HepG2 (cell line): ENCODE data around the gene TRIM10. TPM values are rescaled to one million over a fixed set of nuclear protein-coding genes. Genes with fewer than 3 reads are reported as not detected.

Experiments
- ELF3 ChIP-seq: IDR thresholded peaks from 2 replicates; pipeline ENCODE4 v1.6.1; 2016; ENCODE audit warnings: missing genetic modification reagents, missing compliant biosample characterization
- MYNN ChIP-seq: sonication (generic); formaldehyde crosslinking; IDR thresholded peaks from 2 replicates; pipeline ENCODE4 v1.4.0; 2020; ENCODE audit warnings: mild to moderate bottlenecking, low read depth, missing genetic modification reagents
- NR2F2 ChIP-seq: IDR thresholded peaks from 2 replicates; pipeline ENCODE4 v1.6.1; 2012; ENCODE audit warnings: low read depth, inconsistent platforms, borderline replicate concordance
- NRL ChIP-seq: sonication (generic); formaldehyde crosslinking; IDR thresholded peaks from 2 replicates; pipeline ENCODE4 v1.5.0; 2020; ENCODE audit warnings: missing genetic modification reagents, mild to moderate bottlenecking, moderate library complexity, borderline replicate concordance
- POLR2AphosphoS2 ChIP-seq: IDR thresholded peaks from 2 replicates; pipeline ENCODE4 v1.6.1; 2011; ENCODE audit warnings: low read depth, low read length, improper control_type of control experiment
- SUZ12 ChIP-seq: fragments of 150-350 bp; IDR thresholded peaks from 2 replicates; pipeline ENCODE4 v1.6.1; 2014; ENCODE audit warnings: low read depth, low read length
- TBX2 ChIP-seq: sonication (generic); formaldehyde crosslinking; IDR thresholded peaks from 2 replicates; pipeline ENCODE4 v1.5.0; 2020; ENCODE audit warnings: missing genetic modification reagents, mild to moderate bottlenecking, borderline replicate concordance
- ZBTB38 ChIP-seq: sonication (generic); formaldehyde crosslinking; IDR thresholded peaks from 2 replicates; pipeline ENCODE4 v1.5.1; 2020; ENCODE audit warnings: mild to moderate bottlenecking, missing genetic modification reagents
- ZEB1 ChIP-seq: IDR thresholded peaks from 2 replicates; pipeline ENCODE4 v1.6.1; 2012; ENCODE audit warnings: mild to moderate bottlenecking, low read depth, inconsistent platforms; ENCODE audit not compliant: insufficient replicate concordance
- ZMYM2 ChIP-seq: sonication (generic); formaldehyde crosslinking; IDR thresholded peaks from 2 replicates; pipeline ENCODE4 v1.8.0; 2022; ENCODE audit warnings: mild to moderate bottlenecking, missing genetic modification reagents
- ZNF121 ChIP-seq: sonication (generic); formaldehyde crosslinking; IDR thresholded peaks from 2 replicates; pipeline ENCODE4 v1.5.0; 2020; ENCODE audit warnings: mild to moderate bottlenecking, missing genetic modification reagents
- ZNF251 ChIP-seq: sonication (generic); formaldehyde crosslinking; IDR thresholded peaks from 2 replicates; pipeline ENCODE4 v1.9.0; 2021; ENCODE audit warnings: mild to moderate bottlenecking, missing genetic modification reagents
- polyA plus RNA-seq, 8 experiments: library from polyadenylated mRNA; depleted of rRNA in 3 of 8; stranded (reverse) in 7 of 8; unstranded in 1 of 8; fragments of >200 nt; fragmentation: Illumina TruSeq in 4 of 8; extraction: Trizol in 4 of 8; gene quantifications; 2 replicates each; pipeline versions ENCODE4 v1.2.1 to v1.2.3, GENCODE V29; 2011 to 2016; ENCODE audit warnings: low read depth in 4 of 8, missing spikeins in 1 of 8, mixed read lengths in 1 of 8; ENCODE audit not compliant: insufficient read depth in 1 of 8
- total RNA-seq, 5 experiments: library from RNA; depleted of rRNA; stranded (reverse); fragments of >200 nt; fragmentation: Illumina TruSeq; extraction: Trizol; gene quantifications; 2 replicates each; pipeline ENCODE4 v1.2.3, GENCODE V29; 2016; ENCODE audit warnings: low read depth in 1 of 5
- TF ChIP-seq, protein P1 (sequence below): sonication (generic); formaldehyde crosslinking; IDR thresholded peaks from 2 replicates; pipeline ENCODE4 v1.4.0; 2020; ENCODE audit warnings: missing genetic modification reagents, borderline replicate concordance
- TF ChIP-seq, protein P2 (sequence below): sonication (generic); formaldehyde crosslinking; IDR thresholded peaks from 2 replicates; pipeline ENCODE4 v1.8.1; 2022; ENCODE audit warnings: mild to moderate bottlenecking, missing genetic modification reagents
- TF ChIP-seq, protein P3 (sequence below): sonication (generic); formaldehyde crosslinking; IDR thresholded peaks from 2 replicates; pipeline ENCODE4 v1.9.0; 2021; ENCODE audit warnings: missing genetic modification reagents, borderline replicate concordance
- TF ChIP-seq, protein P4 (sequence below): sonication (generic); formaldehyde crosslinking; IDR thresholded peaks from 2 replicates; pipeline ENCODE4 v1.4.0; 2020; ENCODE audit warnings: missing genetic modification reagents
- TF ChIP-seq, protein P5 (sequence below): sonication (generic); formaldehyde crosslinking; IDR thresholded peaks from 2 replicates; pipeline ENCODE4 v1.5.0; 2020; ENCODE audit warnings: missing genetic modification reagents

The TRIM10 gene
- total and polyA plus RNA-seq, 2 of the 13 experiments (the other 11 are each of a cell fraction or from before 2014, with no cell fraction given): 4.1 to 6.8 TPM

DNA sequence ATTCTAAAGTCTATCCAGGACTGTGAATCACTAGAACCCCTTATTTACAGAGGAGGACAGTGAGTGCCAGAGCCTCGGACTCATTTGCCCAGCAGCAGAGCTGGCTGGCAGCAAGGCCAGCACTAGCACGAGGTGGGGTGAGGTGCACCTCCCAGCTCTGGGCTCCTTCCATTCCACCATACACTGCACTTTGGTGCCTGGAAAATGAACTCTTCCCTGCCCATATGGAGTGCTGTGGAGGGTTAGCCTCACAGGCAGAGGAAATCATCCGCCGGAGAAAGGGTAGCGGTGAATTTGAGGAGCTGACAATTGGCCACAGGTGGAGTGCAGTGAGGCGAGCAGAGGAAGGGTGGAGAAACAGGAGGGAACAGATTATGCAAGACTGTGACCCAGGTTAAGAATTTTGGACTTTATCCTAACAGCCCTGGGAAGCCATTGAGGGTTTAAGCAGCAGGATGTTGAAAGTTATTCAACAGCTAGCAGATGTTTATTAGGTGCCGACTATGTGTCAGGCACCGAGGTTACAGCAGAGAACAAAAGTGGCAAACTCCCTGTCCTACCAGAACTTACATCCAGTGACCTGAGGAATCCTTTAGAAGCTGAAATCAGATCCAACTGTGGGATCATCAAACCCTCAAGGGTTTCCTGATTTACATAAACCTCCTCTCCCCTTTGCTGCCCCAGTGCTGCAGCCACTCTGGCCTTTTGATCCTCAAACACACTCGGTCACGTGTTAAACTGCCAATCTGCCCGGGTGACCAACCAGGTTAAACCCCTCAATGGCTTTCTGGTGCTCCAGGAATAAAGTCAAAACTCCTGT lies 46.0 kb upstream of the TRIM10 start (continued):
- TF ChIP-seq NR2F2: peak; percentile 84
- peak; percentile 63; the same call in 1 of the 2 replicates for TF ChIP-seq ELF3 (CRISPR knock-in tag)
- TF ChIP-seq MYNN (CRISPR knock-in tag): 0 out of 2 replicates have a peak, but pooled peaks have one; percentile 51
- no peak for TF ChIP-seq NRL (CRISPR knock-in tag)
- TF ChIP-seq POLR2AphosphoS2: no peak
- TF ChIP-seq, protein P1, sequence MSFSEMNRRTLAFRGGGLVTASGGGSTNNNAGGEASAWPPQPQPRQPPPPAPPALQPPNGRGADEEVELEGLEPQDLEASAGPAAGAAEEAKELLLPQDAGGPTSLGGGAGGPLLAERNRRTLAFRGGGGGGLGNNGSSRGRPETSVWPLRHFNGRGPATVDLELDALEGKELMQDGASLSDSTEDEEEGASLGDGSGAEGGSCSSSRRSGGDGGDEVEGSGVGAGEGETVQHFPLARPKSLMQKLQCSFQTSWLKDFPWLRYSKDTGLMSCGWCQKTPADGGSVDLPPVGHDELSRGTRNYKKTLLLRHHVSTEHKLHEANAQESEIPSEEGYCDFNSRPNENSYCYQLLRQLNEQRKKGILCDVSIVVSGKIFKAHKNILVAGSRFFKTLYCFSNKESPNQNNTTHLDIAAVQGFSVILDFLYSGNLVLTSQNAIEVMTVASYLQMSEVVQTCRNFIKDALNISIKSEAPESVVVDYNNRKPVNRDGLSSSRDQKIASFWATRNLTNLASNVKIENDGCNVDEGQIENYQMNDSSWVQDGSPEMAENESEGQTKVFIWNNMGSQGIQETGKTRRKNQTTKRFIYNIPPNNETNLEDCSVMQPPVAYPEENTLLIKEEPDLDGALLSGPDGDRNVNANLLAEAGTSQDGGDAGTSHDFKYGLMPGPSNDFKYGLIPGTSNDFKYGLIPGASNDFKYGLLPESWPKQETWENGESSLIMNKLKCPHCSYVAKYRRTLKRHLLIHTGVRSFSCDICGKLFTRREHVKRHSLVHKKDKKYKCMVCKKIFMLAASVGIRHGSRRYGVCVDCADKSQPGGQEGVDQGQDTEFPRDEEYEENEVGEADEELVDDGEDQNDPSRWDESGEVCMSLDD (CRISPR knock-in tag): peak; percentile 26; the same call in 1 of the 2 replicates
- TF ChIP-seq, protein P2, sequence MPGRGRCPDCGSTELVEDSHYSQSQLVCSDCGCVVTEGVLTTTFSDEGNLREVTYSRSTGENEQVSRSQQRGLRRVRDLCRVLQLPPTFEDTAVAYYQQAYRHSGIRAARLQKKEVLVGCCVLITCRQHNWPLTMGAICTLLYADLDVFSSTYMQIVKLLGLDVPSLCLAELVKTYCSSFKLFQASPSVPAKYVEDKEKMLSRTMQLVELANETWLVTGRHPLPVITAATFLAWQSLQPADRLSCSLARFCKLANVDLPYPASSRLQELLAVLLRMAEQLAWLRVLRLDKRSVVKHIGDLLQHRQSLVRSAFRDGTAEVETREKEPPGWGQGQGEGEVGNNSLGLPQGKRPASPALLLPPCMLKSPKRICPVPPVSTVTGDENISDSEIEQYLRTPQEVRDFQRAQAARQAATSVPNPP (CRISPR knock-in tag): peak; percentile 87; the same call in 1 of the 2 replicates
- peak; percentile 92 for TF ChIP-seq TBX2 (CRISPR knock-in tag)
- TF ChIP-seq, protein P3, sequence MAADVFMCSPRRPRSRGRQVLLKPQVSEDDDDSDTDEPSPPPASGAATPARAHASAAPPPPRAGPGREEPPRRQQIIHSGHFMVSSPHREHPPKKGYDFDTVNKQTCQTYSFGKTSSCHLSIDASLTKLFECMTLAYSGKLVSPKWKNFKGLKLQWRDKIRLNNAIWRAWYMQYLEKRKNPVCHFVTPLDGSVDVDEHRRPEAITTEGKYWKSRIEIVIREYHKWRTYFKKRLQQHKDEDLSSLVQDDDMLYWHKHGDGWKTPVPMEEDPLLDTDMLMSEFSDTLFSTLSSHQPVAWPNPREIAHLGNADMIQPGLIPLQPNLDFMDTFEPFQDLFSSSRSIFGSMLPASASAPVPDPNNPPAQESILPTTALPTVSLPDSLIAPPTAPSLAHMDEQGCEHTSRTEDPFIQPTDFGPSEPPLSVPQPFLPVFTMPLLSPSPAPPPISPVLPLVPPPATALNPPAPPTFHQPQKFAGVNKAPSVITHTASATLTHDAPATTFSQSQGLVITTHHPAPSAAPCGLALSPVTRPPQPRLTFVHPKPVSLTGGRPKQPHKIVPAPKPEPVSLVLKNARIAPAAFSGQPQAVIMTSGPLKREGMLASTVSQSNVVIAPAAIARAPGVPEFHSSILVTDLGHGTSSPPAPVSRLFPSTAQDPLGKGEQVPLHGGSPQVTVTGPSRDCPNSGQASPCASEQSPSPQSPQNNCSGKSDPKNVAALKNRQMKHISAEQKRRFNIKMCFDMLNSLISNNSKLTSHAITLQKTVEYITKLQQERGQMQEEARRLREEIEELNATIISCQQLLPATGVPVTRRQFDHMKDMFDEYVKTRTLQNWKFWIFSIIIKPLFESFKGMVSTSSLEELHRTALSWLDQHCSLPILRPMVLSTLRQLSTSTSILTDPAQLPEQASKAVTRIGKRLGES: no peak
- TF ChIP-seq, protein P4, sequence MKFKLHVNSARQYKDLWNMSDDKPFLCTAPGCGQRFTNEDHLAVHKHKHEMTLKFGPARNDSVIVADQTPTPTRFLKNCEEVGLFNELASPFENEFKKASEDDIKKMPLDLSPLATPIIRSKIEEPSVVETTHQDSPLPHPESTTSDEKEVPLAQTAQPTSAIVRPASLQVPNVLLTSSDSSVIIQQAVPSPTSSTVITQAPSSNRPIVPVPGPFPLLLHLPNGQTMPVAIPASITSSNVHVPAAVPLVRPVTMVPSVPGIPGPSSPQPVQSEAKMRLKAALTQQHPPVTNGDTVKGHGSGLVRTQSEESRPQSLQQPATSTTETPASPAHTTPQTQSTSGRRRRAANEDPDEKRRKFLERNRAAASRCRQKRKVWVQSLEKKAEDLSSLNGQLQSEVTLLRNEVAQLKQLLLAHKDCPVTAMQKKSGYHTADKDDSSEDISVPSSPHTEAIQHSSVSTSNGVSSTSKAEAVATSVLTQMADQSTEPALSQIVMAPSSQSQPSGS: peak; percentile 66
- TF ChIP-seq, protein P5, sequence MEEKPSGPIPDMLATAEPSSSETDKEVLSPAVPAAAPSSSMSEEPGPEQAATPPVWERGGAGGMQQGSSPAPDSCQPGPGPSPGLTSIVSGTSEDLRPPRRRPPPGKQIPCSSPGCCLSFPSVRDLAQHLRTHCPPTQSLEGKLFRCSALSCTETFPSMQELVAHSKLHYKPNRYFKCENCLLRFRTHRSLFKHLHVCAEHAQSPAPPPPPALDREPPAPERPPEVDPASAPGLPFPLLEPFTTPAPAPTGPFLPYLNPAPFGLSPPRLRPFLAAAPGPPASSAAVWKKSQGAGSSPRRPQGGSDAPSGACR (CRISPR knock-in tag): peak; percentile 40; the same call in 1 of the 2 replicates
- peak; percentile 95 for TF ChIP-seq ZEB1
- peak; percentile 55; the same call in 1 of the 2 replicates for TF ChIP-seq ZBTB38 (CRISPR knock-in tag)
- 0 out of 2 replicates have a peak, but pooled peaks have one; percentile 3 for TF ChIP-seq ZNF121 (CRISPR knock-in tag)
- peak; percentile 66; the same call in 1 of the 2 replicates for TF ChIP-seq ZNF251 (CRISPR knock-in tag)
- no peak for TF ChIP-seq SUZ12
- peak; percentile 64; the same call in 1 of the 2 replicates for TF ChIP-seq ZMYM2
